KOPT-K1 (cell line): Measurements from ENCODE around the gene TMEM151A.
"Not testable (repeated sequence)": the region's sequence is repeated elsewhere in the genome, so short reads cannot be mapped to it uniquely, and the experiment has no call there.

Experiments used
- H3K27ac ChIP-seq: fragments of 200-600 bp; sonication (generic); 2 replicates; pipeline ENCODE4 v1.5.1; 2016; ENCODE audit warnings: antibody characterized with exemption, mild to moderate bottlenecking, low read depth, low read length; ENCODE audit not compliant: poor library complexity, severe bottlenecking
- H3K36me3 ChIP-seq: fragments of 200-600 bp; sonication (generic); 2 replicates; pipeline ENCODE4 v1.5.1; 2017; ENCODE audit warnings: antibody characterized with exemption, mild to moderate bottlenecking, low read length, moderate library complexity; ENCODE audit not compliant: insufficient read depth
- H3K9me3 ChIP-seq: fragments of 200-600 bp; sonication (generic); 2 replicates; pipeline ENCODE4 v1.5.1; 2017; ENCODE audit warnings: antibody characterized with exemption, low read length, mild to moderate bottlenecking; ENCODE audit not compliant: insufficient read depth, poor library complexity, severe bottlenecking

TMEM151A gene

DNA sequence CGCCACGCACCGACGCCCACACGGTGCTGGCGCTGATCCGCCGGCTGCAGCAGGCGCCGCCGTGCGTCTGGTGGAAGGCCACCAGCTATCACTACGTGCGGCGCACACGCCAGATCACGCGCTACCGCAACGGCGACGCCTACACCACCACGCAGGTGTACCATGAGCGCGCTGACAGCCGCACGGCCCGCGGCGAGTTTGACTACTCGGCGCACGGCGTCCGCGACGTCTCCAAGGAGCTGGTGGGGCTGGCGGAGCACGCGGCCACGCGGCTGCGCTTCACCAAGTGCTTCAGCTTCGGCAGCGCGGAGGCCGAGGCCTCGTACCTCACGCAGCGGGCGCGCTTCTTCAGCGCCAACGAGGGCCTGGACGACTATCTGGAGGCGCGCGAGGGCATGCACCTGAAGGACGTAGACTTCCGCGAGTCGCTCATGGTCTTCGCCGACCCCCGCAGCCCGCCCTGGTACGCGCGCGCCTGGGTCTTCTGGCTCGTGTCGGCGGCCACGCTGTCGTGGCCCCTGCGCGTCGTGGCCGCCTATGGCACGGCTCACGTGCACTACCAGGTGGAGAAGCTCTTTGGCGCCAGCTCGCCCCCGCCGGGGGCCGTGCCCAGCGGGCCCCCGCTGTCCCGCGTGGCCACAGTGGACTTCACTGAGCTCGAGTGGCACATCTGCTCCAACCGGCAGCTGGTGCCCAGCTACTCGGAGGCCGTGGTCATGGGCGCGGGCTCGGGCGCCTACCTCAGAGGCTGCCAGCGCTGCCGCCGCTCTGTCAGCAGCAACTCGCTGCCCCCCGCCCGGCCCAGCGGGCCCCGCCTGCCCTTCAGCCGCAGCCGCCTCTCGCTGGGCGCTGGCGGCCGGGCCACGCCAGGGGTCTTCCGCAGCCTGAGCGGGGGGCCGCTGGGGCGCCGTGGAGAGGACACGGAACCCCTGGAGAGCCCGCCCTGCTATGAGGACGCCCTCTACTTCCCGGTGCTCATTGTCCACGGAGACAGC, 3.2 kb downstream of the TMEM151A start:
- Histone ChIP-seq H3K36me3 (no peaks in the 10 kb centered on the region), H3K9me3 (no peaks in the 10 kb centered on the region), H3K27ac (no peak overlapping the region)

DNA sequence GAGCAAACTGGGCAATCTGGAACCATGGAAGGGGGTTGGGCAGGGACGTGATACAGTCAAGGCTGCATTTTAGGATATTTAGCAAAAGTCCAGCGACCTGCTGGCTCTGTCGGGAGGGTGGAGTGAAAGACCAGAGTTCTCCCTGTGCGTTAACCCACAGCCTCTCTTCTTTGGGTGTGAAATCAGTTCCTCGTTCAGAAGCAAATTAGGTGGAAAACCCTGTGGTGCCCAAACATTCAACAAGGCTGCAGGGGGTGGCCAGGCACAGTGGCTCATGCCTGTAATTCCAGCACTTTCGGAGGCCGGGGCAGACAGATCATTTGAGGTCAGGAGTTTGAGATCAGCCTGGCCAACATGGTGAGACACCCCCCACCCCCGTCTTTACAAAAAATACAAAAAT, 5.9 kb downstream of the TMEM151A start:
- no peaks in the 10 kb centered on the region for H3K36me3 ChIP-seq
- H3K9me3 ChIP-seq = no peaks in the 10 kb centered on the region
- no peak overlapping the region for H3K27ac ChIP-seq

DNA sequence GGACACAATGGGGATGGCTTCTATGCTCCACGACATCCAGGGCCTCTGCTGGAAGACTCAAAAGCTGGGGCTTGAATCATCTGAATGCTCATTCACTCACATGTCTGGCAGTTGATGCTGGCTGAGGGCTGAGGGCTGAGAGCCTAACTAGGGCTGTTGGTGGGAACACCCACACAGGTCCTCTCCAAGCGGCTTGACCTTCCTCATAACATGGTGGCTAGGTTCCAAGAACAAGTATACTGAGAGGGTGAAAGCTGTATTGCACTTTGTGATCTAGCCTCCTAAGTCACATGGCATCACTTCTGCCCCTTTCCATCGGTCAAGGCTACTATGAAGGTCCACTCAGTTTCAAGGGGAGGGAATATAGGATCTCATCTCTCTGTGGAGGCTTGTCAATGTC, 7.5 kb downstream of the TMEM151A start:
- Histone ChIP-seq H3K36me3 (no peaks in the 10 kb centered on the region), H3K9me3 (no peaks in the 10 kb centered on the region), H3K27ac (no peak overlapping the region)

DNA sequence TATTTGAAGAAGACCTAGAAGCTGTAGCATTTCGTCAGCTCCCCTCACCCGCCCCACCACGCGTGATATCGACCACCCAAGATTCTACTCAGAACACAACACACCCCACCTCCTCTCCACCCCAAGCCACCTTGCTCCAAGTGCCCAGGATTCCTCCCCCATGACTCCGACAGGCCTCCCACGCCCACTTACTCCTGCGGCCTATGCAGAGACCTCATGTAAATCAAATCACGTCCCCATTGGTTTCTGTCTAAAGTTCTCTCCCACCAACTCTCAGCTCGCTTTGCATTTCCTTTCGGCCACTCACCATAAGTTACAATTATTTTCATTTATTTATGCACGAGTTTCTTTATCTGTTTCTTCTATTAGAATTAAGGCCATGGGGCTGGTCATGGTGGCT, 11.0 kb downstream of the TMEM151A start:
- H3K36me3 ChIP-seq = no peaks in the 10 kb centered on the region
- no peaks in the 10 kb centered on the region for H3K9me3 ChIP-seq
- H3K27ac ChIP-seq = no peak overlapping the region

DNA sequence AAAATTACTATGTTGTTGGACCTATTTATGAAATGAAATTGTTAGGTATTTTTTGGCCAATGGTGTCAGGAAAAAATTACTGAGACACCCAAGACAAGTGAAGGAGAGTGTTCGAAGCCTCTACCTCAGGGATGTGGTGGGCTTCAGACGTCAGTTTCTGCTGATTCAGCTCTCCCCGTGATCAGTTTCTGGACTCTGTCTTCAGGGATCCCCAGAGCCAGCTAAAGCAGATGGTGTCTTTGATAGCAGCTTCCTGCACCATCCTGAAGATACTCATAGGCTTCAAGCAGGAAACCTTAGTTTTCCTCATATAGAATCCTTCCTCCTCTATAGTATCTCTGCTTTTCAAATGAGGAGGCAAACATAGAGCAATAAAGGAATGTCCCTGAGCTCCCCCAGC, 17.8 kb downstream of the TMEM151A start:
- Histone ChIP-seq H3K36me3 (no peaks in the 10 kb centered on the region), H3K27ac (no peak overlapping the region), H3K9me3 (no peaks in the 10 kb centered on the region)

DNA sequence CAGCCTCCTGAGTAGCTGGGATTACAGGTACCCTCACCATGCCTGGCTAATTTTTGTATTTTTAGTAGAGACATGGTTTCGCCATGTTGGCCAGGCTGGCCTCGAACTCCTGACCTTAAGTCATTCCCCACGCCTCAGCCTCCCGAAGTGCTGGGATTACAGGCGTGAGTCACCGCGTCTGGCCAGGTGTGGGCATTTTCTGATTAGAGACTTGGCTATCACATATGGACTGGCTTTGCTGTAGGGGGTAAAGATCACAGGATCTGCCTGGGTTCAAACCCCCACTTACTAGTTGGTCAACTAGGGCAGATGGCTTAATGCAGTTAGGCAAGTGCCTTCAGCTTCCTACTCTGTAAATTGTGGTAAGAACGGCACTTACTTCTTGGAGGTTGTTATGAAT, 18.6 kb downstream of the TMEM151A start:
- H3K9me3 ChIP-seq = no peaks in the 10 kb centered on the region
- no peak overlapping the region for H3K27ac ChIP-seq
- no peaks in the 10 kb centered on the region for H3K36me3 ChIP-seq

DNA sequence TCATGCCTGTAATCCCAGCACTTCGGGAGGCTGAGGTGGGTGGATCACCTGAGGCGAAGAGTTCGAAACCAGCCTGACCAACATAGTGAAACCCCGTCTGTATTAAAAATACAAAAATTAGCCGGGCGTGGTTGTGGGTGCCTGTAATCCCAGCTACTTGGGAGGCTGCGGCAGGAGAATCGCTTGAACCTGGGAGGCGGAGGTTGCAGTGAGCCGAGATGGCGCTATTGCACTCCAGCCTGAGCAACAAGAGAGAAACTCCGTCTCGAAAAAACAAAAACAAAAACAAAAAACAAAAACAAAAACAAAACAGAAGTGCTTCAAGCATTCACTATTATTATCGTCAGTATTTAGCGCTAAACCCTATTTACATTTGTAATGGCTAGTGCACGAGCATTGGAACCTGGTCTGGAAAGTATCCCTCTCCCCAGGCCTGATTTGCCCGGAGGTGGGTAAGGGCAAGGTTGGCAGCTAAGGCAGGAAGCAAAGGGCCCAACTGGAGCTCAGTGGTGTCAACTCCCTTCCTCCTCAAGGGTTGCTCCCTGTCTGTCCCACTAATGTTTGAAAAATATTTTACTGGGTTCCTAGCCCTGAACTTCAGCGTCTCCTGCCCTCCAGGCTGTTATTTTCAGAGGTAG, 19.2 kb downstream of the TMEM151A start:
- H3K36me3 ChIP-seq, H3K27ac ChIP-seq, H3K9me3 ChIP-seq: not testable (repeated sequence)

DNA sequence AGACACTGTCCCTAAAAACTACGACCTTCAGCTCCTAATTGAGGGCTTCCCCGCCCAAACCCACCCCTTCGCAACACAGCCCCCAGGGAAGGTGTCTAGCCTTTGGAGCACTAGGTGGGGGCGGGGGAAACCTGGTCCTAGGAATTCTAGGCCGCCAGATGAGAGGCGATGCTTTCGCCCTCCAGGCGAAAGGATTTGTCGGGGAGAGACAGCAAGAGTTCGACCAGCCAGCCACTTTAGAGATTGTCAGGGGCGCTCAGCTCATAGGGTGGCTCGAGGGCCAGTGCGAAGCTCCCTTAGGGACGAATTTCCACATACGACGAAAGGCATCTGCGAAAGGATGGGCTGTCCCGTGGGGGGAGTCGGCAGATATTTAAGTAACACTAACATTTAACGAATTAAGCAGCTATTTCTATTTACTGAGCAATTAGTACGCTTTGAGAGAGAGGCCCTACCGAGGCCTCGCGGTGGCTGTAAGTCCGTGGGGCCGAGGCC, 19.8 kb downstream of the TMEM151A start:
- Histone ChIP-seq H3K36me3 (no peaks in the 10 kb centered on the region), H3K9me3 (no peaks in the 10 kb centered on the region), H3K27ac (peak overlapping the region; percentile 64)

DNA sequence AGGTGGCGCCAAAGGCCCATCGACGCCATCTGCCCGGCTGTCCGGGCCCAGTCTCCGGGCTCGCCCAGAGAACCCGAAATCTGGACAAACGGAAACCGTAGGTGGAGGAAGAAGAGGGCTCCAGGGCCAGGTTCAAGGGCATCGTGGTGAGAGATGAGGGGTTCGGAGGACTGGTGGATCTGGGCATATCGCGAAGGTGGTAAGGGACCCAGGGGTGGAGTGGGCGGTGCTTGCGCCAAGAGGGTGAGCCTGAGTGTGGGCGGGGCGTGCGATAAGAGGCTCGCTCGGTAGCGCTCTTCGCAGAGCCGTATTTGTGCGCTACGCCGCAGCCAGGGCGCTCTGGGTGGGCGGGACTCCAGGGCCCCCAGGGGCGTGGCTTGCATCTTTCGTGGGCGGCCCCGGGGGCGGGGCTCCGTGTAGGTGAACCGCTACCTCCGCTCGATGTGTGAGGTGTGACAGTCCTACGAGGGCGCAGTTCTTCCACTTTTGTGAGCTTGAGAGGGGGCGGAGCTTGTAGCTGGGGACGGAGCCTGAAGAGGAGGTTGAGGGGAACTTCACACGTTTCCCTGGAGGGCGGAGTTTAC, 20.4 kb downstream of the TMEM151A start:
- H3K9me3 ChIP-seq = no peaks in the 10 kb centered on the region
- H3K27ac ChIP-seq = peak overlapping the region; percentile 64
- H3K36me3 ChIP-seq = no peaks in the 10 kb centered on the region

DNA sequence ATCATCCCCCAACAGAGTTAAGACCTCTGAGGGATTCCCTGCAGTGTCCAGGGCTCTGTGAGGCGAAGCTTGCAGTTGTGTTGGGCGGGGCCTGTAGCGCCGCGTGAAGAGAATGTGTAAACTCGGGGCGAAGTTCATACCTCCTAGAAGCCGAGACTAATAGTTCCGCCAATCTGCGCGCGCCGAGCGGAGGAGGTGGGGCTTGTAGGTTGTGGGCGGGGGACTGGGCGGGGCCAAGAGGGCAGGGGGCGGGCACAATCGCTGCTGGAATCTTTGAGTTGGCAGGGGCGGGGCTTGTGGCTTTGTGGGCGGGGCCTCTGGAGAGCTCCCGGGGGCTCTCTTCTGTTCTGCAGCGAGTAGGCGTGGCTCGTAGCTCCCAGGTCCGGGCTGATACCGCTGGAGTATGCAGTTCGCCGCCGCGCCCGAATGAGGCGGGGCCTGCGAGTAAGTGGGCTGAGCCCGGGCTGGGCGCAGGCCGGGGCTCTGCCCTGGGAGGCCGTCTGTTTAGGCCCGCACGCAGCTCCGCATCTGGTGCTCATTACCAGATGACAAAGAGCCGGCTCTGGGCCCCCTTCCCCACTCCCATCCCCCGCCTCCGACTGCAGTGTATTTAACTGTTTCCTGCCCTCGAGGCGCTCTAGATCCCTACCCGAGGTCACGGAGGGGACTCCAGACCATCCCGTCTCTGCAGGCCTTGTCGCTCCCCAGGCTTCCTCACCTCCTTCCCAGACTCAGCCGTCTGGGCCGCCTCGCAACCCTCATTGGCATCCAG, 21.0 kb downstream of the TMEM151A start:
- no peaks in the 10 kb centered on the region for H3K36me3 ChIP-seq
- H3K9me3 ChIP-seq = no peaks in the 10 kb centered on the region
- peak overlapping the region; percentile 88 for H3K27ac ChIP-seq

DNA sequence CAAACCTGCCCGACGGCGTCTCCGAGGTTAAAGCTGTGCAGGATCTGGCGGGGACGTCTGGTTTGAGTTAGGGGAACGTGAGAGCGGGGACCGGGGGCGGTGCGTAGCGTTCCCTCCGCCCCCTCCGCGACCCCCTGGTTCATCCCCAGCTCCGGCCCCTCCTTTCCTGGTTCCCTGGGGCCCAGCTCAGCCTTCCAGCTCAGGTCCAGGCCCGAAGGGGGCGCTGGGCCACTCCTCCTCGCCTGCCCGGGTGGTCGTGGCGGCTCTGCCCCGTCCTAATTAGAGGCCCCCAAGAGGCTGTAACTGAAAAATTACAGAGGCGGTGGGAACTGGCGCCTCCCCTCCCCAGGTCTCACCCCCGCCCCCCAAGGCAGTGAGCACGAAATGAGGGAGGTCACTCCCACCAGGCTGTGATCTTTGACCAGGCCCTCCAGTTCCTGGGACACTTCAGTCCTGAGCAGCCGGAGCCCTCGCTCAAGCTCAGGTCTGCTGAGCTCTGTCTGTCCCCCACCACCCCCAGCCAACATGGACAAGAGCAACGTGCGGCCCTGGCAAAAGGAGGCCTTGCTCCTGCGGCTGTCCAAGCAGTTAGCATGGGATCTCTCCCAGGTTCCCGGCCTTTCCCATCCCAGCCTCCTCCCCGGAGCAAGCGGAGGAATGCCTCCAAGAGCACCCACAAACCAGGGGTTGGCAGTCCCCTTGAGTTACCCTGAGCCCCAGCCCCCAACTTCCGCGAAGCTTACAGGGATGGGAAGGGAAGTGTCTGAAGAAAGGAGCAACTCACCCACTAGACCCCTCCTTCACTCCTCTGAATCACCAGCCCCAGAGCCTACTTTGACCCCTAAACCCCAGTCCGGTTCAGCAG, 21.9 kb downstream of the TMEM151A start:
- Histone ChIP-seq H3K27ac (peak overlapping the region; percentile 88), H3K9me3 (no peaks in the 10 kb centered on the region), H3K36me3 (no peaks in the 10 kb centered on the region)

DNA sequence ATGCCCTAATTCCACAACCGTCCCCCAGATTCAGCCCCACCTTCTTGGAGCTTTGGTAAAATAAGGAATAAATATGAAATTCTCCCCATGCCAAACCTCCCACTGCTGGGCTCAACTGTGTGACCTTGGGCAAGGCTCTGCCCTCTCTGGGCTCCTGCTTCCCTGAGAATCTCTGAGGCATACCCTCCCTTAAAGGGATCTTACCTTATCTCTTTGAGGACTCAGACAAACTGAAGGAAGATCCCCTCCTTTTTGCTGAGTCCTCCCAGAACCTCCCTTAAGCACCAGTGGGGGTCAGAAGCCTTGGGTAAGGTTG, 22.4 kb downstream of the TMEM151A start:
- no peaks in the 10 kb centered on the region for H3K9me3 ChIP-seq
- H3K27ac ChIP-seq = peak overlapping the region; percentile 88
- H3K36me3 ChIP-seq = no peaks in the 10 kb centered on the region

DNA sequence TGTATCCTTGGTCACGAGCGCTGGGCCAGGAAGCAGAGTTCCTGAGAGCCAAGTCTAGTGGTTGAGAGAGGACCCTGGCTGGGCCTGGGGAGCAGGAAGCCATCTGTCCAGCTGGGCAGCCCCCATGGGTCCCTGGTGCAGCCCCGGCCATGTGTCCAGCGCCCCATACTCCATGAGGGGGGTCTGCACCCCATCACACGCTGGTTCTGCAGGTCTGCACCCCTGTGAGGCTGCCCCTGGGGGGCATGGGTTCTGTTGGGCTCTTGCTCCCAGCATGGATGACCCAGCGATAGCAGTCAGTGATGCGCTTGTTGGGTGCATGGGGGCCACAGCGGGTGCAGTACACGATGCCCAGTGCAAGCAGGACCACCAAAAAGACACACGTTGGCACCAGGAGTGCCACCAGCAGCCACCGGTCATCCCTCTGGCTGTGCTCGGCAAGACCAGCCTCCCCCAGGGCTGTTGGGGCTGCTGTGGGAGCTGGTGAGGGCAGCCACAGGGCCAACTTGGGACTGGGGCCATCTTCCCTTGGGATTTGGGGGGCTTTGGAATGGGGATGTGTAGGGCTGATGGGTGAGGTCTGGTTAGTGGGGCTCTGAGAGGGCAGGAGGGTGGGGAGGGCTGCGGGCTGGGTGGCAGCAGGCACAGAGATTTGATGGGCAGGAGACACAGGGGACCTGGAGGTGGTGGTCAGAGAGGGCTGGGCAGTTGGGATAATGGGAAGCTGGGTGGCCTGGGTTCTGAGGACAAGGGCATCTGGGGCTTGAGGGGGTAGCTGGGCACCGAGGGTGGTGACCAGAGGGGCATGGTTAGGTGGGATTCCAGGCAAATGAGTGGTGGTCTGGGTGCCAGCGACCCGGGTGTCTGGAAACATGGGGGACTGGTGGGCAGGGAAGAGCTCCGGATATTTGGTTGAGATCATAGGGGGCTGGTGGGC, 23.1 kb downstream of the TMEM151A start:
- H3K27ac ChIP-seq = peak overlapping the region; percentile 88
- no peaks in the 10 kb centered on the region for H3K9me3 ChIP-seq
- no peaks in the 10 kb centered on the region for H3K36me3 ChIP-seq
